HG02884 (cell line): Measurements from ENCODE around the gene BBS4.
"Not testable (repeated sequence)": the region's sequence is repeated elsewhere in the genome, so short reads cannot be mapped to it uniquely, and the experiment has no call there.

Source experiments
- ATAC-seq: cut with Tn5 transposase; IDR thresholded peaks from one replicate; pipeline ENCODE4 v1.9.1; 2021; ENCODE audit warnings: mild to moderate bottlenecking, moderate library complexity; ENCODE audit not compliant: unreplicated experiment

Gene BBS4

DNA sequence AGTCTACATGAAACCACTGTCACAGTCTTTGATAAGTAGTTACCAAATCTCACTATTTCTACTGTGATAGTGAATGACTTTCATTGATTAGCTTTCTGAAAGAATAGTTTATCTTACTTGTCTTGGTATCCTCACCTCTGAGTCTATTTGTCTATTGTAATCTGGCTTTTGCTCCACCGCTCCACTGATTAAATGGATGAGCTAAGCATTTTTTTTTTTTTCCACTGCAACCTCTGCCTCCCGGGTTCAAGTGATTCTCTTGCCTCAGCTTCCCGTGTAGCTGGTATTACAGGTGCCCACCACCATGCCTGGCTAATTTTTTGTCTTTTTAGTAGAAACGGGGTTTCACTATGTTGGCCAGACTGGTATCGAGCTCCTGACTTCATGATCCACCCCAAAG, 12.9 kb downstream of the BBS4 start:
- ATAC-seq = no peak

DNA sequence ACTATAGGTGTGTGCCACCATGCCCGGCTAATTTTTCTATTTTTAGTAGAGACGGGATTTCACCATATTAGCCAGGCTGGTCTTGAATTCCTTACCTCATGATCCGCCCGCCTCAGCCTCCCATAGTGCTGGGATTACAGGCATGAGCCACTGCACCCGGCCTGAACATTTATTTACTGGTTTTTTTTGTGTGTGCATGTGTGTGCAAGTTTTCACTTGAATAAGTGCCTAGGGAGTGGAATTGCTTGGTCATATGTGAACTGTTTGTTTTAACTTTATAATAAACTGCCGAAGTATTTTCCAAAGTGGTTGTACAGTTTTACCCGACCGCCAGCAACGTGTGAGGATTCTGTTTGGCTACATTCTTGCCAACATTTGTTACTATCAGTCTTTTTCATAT, 14.1 kb downstream of the BBS4 start:
- ATAC-seq = no peak

DNA sequence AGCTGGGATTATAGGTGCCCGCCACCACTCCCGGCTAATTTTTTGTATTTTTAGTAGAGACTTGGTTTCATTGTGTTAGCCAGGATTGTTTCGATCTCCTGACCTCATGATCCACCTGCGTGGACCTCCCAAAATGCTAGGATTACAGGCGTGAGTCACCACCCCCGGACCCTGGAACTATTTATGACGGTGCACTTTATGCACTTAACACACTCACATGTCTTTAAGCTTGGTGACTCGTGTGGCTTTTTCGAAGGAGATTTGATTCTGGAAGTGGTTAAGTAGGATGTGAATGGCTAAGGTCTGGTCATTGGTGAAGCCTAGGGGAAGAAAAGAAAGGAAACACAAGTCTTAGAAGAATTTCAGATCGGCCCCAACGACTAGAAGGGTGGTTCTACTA, 20.3 kb downstream of the BBS4 start:
- ATAC-seq = no peak

DNA sequence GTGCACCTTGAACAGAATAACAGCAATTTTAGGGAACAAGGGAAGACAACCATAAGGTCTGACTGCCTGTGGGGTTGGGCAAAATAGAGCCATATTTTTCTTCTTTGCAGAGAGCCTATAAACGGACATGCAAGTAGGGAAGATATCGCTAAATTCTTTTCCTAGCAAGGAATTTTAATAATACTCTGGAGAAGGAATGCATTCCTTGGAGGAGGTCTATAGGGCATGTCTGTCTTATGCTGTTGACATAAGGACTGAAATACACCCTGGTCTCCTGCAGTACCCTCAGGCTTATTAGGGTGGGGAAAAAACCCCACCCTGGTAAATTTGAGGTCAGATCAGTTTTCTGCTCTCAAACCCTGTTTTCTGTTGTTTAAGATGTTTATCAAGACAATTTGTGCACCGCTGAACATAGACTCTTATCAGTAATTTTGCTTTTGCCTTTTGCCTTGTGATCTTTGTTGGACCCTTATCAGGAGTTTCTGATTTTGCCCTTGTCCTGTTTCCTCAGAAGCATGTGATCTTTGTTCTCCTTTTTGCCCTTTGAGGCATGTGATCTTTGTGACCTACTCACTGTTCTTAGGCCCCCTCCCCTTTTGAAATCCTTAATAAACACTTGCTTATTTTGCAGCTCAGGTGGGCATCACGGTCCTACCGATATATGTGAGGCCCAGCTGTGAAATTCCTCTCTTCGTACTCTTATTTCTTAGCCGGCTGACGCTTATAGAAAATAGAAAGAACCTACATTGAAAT, 22.7 kb downstream of the BBS4 start:
- not testable (repeated sequence) for ATAC-seq

DNA sequence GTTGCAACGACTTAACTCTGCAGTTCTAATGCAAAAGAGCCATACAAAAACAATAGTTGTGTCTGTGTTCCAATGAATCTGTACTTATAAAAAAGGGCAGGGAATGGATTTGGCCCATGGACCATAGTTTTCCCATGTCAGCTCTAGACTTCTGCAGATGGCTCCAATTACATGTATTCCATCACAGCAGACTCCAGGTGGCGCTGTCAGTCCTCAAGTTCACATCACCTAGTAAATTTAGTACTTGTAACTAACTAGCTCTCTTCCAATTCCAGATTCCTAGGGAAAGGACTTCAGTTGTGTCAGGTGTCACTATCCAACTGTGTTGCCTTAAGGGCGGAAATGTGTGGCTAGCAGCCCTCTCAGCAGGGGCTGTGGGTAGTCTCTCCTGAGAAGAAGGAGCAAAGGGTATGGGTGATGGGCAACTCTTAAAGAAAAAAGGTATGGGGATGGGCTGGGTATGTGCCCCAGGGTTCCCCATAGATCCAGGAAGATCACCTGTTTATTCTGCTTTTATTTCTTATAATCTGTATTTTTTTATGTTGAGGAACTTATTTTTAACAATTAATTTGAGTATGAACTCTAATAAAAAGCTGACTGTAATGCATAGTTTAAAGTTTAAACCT, 36.2 kb downstream of the BBS4 start:
- ATAC-seq = no peak

DNA sequence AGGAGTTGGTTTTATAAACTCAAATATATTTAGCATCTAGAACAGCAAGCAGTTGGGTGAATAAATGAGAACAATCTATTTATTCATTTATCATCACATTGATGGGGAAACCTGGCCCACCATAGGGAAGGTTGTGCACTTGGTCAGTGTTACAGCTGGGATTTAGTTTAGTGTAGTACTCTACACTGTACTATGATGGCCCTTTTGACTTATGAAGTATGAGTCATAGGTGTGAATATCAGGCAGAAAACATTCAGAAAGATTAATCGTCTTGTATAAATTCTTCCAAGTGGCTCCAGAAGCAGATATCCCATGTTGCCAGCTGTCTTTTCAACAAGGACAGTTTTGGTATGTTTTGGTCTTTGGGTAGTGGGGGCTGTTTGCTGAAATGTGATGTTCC, 38.0 kb downstream of the BBS4 start:
- no peak for ATAC-seq

DNA sequence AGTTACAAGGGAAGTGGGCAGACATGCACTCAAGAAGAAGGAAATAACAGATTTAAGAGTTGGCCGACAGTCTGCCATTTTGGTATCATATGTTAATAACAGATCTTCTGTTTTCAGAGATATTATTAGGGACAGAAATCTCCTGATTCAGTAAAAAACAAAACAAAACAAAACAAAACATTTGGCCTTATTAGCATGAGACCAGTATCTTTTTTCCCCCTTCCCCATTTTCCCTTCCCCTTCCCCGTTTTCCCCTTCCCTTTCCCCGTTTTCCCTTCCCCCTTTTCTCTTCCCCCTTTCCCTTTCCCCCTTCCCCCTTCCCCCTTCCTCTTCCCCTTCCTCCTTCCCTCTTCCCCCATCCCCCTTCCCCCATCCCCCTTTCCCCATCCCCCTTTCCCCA, 39.4 kb downstream of the BBS4 start:
- no peak for ATAC-seq

DNA sequence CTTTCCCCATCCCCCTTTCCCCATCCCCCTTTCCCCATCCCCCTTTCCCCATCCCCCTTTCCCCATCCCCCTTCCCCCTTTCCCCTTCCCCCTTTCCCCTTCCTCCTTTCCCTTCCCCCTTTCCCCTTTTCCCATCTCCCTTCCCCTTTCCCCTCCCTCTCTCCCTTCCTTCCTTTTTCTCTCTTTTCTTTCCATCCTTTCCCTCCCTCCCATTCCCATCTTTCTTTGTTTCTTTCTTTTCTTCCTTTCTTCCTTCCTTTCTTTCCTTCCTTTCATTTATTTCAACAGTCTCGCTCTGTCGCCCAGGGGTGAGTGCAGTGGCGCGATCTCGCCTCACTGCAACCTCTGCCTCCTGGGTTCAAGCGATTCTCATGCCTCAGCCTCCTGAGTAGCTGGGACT, 39.8 kb downstream of the BBS4 start:
- ATAC-seq = not testable (repeated sequence)

DNA sequence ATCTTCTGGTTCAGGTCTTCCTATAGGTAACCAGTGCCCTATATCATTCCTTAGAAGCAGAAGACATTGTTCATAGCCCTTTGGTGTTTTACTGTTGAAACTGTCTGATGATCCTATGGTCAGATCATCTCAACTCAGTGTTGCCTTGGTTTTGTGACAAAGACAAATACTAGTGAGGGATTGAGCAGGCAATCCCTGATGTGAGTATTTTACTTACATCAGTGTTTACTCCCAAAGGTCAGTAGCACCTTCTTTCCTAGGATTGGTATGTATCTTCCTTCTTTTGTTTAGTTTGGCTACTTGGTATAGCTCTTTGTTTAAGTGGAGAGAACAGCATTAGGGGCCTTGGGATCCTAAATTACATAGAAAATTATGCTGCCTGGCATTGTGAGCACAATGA, 41.1 kb downstream of the BBS4 start:
- ATAC-seq = no peak

DNA sequence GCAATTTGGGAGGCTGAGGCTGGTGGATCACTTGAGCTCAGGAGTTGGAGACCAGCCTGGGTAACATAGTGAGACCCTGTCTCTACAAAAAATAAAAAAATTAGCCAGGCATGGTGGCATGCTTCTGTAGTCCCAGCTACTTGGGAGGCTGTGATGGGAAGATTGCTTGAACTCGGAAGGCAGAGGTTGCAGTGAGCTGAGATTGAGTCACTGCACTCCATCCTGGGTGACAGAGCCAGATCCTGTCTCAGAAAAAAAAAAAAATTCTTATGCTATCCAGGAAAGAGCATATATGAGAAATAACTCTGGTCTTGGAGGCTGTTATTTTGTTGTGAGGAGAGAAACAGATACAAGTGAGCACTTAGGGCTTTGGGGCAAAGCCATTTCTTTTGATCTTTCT, 42.2 kb downstream of the BBS4 start:
- ATAC-seq = not testable (repeated sequence)

DNA sequence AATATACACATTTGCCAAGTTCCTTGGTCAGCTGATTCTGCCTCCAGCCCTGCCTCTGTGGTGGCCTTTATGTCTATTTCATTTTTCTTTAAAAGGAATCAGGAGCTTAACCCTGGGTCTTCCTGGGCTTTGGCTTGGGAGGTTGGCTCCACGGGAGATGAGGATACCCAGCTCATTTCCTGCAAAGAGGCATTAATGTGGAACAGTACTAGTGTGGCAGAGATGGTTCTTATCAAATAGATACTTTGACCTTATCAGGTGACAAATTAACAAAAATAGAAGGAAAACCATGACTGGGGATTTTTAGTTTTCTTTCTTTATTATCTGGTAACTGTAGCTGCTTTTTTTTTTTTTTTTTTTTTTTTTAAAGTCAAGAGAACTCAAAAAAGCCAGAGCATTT, 42.8 kb downstream of the BBS4 start:
- ATAC-seq = no peak

DNA sequence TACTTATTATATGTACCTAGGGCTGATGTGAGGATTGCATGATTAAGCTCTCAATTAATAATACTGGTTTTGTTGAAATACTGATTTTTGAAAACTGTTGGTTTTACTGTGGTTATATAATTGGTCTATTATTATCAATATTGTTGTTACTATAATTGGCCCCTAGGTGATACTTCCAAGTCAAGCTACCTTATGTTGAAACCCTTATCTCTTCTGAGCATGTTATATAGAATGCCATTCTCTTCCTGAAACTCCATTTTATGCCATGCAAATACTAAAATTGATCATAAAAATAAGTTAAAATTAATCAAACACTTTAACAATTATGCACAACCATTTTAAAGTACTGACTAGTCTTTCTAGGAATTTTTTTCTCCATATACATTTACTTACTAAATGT, 46.1 kb downstream of the BBS4 start:
- no peak for ATAC-seq

DNA sequence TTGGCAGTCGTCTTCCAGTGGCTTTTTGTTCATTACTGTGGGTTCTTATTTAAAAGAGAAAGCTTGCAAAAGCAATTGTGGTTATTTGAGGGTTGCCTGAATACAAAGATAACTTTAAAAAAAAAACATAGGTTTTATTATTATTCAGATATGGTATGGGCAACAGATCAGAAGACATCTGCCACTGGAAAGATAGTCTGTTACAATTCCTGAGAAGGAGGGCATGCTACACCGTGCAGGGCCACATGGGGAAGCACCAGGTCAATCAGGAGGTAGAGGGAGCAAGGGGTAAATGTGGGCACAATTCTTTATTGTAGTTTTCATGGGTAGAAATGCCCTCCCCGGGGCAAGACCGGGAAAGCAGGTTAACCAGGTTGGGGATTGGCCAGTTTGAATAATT, 46.5 kb downstream of the BBS4 start:
- ATAC-seq = no peak

DNA sequence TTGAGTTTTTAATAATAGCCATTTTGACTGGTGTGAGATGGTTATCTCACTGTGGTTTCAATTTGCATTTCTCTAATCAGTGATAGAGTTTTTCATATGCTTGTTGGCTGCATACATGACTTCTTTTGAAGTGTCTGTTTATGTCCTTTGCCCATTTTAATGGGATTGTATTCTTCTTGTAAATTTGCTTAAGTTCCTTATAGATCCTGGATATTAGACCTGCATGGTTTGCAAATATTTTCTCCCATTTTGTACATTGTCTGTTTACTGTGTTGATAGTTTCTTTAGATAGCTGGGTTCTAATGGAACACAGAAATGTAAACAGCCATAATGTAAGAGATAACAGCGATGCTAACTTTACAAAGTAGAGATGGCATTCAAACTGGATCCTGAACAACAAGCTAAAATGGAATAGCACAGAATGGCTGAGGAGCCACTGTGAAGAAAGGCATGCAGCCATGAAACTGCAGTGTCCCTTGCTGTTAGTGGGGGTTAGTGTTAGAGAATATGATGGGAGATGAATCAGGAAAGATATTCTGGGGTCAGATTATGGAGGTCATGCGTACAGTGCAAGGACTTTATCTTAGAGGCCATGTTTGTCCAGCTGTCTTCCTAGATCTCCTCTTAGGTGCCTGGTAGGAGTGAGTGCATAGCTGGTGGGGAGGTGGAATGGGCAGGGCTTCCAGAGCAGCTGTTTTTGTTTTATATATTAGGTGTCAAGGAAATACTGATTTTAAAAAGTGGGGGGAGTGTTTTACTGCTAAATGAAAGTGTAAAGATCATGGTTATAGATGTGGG, 48.1 kb downstream of the BBS4 start:
- ATAC-seq = no peak

DNA sequence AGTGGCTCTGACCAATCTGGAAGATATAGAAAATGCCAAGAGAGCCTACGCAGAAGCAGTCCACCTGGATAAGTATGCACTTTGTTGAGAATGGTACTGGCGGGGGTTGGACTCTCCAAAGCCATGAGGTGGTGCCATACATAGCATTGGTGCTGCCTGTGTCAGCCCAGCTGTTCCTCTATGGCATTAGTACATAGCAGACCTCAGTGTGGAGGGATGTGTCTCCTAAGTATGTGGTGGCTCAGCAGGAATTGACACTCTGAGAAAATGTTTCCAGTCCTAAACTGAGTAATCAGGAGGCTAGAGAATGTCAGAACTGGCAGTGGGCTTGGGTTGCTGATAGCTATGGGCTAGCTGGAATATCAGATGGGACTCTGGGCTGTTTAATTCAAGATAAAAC, 49.1 kb downstream of the BBS4 start:
- ATAC-seq = no peak

DNA sequence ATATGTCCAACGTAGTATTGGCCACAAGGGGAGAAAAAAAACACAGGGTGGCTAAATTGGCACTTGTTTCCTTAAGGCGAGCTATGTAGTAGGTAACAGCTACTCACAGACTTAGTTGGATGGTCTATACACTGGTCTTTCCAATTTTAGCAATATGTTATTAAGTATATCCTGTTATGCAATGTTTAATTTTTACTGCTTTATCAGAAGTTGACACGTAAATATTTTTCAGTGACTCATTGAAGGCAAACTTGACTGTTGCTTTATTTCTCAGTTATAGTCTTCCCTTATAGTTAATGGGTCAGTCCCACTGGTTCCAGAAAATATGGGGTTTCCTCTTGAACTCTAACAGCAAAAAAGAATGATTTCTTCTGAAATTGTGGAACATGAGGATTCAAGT, 51.1 kb downstream of the BBS4 start:
- no peak for ATAC-seq

DNA sequence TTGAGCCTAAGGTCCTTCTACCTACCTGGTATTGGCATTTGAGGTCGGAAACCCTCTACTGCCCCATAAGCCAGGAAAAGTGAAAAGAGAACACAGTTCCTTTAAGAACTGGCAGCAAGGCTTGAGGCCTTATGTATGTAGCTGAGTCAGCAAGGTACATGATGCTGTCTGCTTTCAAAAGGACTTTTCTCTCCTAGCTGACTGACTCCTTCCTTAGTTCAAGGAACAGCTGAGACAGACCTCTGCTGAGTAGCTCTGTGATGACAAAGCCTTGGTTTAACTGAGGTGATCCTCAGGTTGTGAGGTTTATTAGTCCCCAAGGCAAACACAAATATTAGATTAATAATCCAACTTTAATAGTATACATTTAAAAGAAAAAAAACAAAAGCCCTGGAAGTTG, 51.7 kb downstream of the BBS4 start:
- no peak for ATAC-seq

DNA sequence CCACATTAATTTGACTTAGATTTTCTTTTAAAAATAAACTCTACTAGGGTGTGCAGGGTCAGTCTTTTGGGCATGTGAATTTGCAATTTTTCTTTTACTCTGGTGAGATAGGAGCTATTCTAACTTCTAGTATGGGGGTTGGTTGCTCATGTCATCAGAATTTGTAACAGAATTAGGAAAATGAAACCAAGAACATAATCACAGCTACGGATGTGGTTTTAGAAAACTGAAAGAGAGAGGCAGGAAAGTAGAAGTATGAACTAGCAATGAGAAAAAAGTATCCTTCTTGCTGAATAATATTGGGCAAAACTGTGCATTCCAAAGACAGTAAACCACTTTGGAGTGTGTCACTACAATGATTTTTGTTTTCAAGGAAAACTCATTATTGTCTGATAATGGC, 54.2 kb downstream of the BBS4 start:
- ATAC-seq = peak; percentile 62

DNA sequence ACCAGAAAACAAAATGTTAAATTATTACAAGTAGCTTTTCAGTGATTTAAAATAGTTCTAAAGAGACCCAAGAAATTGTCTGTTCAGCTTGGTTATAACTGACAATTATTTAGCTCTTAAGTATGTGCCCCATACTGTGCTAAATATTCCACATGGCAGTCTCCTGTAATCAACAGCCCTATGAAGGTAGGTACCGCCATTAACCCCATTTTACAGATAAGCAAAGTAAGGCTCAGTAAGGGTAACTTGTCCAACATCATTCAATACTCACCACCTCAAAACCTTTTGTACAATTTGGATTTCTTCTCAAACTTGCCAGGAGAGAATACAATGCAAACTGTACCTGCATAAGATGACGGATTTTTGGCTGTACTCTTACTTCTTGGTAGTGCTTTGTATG, 63.7 kb downstream of the BBS4 start:
- ATAC-seq = no peak

DNA sequence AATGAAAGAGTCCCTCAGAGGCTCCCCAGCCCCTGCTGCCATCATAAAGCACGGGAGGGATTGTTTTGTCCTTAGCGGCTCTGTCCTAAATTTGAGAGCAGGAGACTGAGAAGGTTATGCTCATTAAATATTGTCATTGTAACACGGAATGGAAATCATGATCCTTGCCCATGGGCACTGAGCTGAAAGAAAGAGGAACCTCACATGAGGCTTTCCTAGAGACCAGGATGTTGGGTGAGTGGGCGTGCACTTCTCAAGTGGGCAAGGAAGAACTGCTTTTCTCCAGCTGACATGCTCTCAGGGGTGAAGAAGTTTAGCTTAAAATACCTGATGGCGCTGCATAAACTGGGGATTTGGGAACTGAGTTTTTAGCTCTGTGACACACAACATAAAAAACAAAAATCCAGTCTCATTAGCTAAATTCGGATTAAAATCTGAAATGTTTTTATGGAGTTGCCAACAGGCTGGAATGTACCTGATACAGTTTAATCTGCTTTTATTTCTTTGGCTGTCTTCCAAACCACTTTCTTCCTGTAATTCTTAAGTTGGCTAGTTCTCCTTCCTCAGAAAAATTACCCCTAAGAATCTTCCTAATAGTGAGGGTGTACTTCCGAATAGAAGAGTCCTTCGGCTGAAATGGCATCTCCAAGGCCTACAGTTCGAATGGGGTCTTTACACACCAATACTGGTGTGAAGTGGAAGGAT, 65.9 kb downstream of the BBS4 start:
- ATAC-seq = no peak

DNA sequence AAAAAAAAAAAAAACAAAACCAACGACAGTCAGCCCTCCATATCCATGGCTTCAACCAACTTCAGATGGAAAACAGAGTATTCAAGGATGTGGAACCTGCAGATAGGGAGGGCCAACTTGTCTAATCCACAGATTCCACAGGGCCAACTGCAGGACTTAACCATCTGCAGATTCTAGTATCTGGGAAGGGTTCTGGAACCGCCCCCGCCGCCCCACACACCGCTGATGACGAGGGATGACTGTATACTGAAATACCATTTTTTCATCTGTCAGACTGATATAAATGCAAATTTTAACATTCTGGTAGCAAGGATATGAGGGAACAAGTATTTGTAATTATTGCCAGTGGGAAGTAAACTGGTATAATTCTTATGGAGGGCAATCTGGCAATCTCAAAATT, 68.1 kb downstream of the BBS4 start:
- no peak for ATAC-seq
